HFF-Myc (cell line): ENCODE results near the gene GOLGA3.
"Not testable (repeated sequence)": the region's sequence is repeated elsewhere in the genome, so short reads cannot be mapped to it uniquely, and the experiment has no call there.

Experiments
- DNase-seq: peaks from one replicate; pipeline ENCODE4 v3.0.0-alpha.2; 2011; ENCODE audit warnings: low read depth; ENCODE audit errors: extremely low read depth
- H3K4me3 ChIP-seq: replicated peaks from 2 replicates; pipeline ENCODE4 v1.5.1; 2011; ENCODE audit warnings: low read depth, mild to moderate bottlenecking, control low read depth, low read length
- CTCF ChIP-seq: IDR thresholded peaks from 2 replicates; pipeline ENCODE4 v1.5.1; 2012; ENCODE audit warnings: mild to moderate bottlenecking, low read depth, low read length, control low read depth; ENCODE audit errors: missing control alignments

The GOLGA3 gene

GRCh38 chr12:132776816-132777568 lies 51.7 kb downstream of the GOLGA3 start:
- no peak for DNase-seq
- TF ChIP-seq CTCF = no peak
- no peak overlapping the region for H3K4me3 ChIP-seq

- not testable (repeated sequence) for DNase-seq, H3K4me3 ChIP-seq
Measured at GRCh38 chr12:132776230-132776625, 52.4 kb downstream of the GOLGA3 start.

GRCh38 chr12:132775502-132776229 lies 53.0 kb downstream of the GOLGA3 start:
- no peak for TF ChIP-seq CTCF
- DNase-seq = no peak
- no peak overlapping the region for H3K4me3 ChIP-seq

GRCh38 chr12:132774646-132775275 lies 53.9 kb downstream of the GOLGA3 start:
- TF ChIP-seq CTCF = no peak
- no peak for DNase-seq
- H3K4me3 ChIP-seq = no peak overlapping the region

- no peak overlapping the region for H3K4me3 ChIP-seq
- no peak for DNase-seq
- TF ChIP-seq CTCF = no peak
Measured at GRCh38 chr12:132774159-132774558, 54.5 kb downstream of the GOLGA3 start.

GRCh38 chr12:132773077-132773955 lies 55.4 kb downstream of the GOLGA3 start:
- no peak overlapping the region for H3K4me3 ChIP-seq
- no peak for DNase-seq
- TF ChIP-seq CTCF = no peak

- TF ChIP-seq CTCF = no peak
- DNase-seq = no peak
- H3K4me3 ChIP-seq = no peak overlapping the region
Measured at GRCh38 chr12:132772606-132773005, 56.1 kb downstream of the GOLGA3 start.
